AG08395 (cell line): ENCODE measurements around the gene RAD21L1.
A peak's percentile ranks its signal among the peaks of the same experiment; 100 is the strongest.

Experiments
- DNase-seq: peaks from one replicate; pipeline ENCODE4 v3.0.0; 2012; ENCODE audit warnings: mixed read lengths, low spot score

The RAD21L1 gene

GRCh38 chr20:1296117-1296610 lies 70.3 kb downstream of the RAD21L1 start:
- DNase-seq: no peak

- no peak for DNase-seq
These were observed 71.1 kb downstream of the RAD21L1 start for GRCh38 chr20:1296922-1297321.

GRCh38 chr20:1297486-1297885 lies 71.6 kb downstream of the RAD21L1 start:
- no peak for DNase-seq

GRCh38 chr20:1298166-1298565 lies 72.3 kb downstream of the RAD21L1 start:
- DNase-seq: no peak

GRCh38 chr20:1298888-1299511 lies 73.2 kb downstream of the RAD21L1 start:
- no peak for DNase-seq

GRCh38 chr20:1299522-1299921 lies 73.7 kb downstream of the RAD21L1 start:
- DNase-seq: no peak

- DNase-seq: no peak
These were observed 74.4 kb downstream of the RAD21L1 start for GRCh38 chr20:1300083-1300840.

- peak; percentile 73 for DNase-seq
These were observed 75.2 kb downstream of the RAD21L1 start for GRCh38 chr20:1301031-1301529.

GRCh38 chr20:1302685-1303541 lies 77.1 kb downstream of the RAD21L1 start:
- no peak for DNase-seq

- no peak for DNase-seq
These were observed 79.1 kb downstream of the RAD21L1 start for GRCh38 chr20:1304710-1305515.
